K562 (cell line): ENCODE results near the gene SPATS2L. TPM values are rescaled to one million over a fixed set of nuclear protein-coding genes. Genes with fewer than 3 reads are reported as not detected.

Source experiments
- CBFA2T3 ChIP-seq: fragments of 450-650 bp; IDR thresholded peaks from 2 replicates; pipeline ENCODE4 v1.6.1; 2017
- CBFB ChIP-seq: sonication (generic); formaldehyde crosslinking; IDR thresholded peaks from 2 replicates; pipeline ENCODE4 v1.4.0; 2020; ENCODE audit warnings: mild to moderate bottlenecking, missing genetic modification reagents
- DPF2 ChIP-seq: fragments of 450-650 bp; IDR thresholded peaks from 2 replicates; pipeline ENCODE4 v1.6.1; 2016
- ELF1 ChIP-seq: fragments of 200-800 bp; sonication (Bioruptor generic); IDR thresholded peaks from 2 replicates; pipeline ENCODE4 v1.6.1; 2016; ENCODE audit warnings: missing genetic modification characterization, missing compliant biosample characterization
- EP300 ChIP-seq: IDR thresholded peaks from 2 replicates; pipeline ENCODE4 v1.6.1; 2012; ENCODE audit warnings: low read length, improper control_type of control experiment
- FOSL1 ChIP-seq: fragments of 200-800 bp; sonication (Bioruptor generic); conservative IDR thresholded peaks from 2 replicates; pipeline ENCODE4 v1.6.1; 2016; ENCODE audit warnings: missing genetic modification characterization, missing compliant biosample characterization
- FOXK2 ChIP-seq, 2 experiments: fragments of 450-650 bp; IDR thresholded peaks in 1 of 2; conservative IDR thresholded peaks in 1 of 2; 2 replicates each; pipeline ENCODE4 v1.6.1; 2016; ENCODE audit warnings: low read depth in 2 of 2, mild to moderate bottlenecking in 1 of 2
- MBD2 ChIP-seq: sonication (generic); IDR thresholded peaks from 2 replicates; pipeline ENCODE4 v1.6.1; 2016; ENCODE audit warnings: low read depth, borderline replicate concordance
- MEIS2 ChIP-seq: fragments of 450-650 bp; IDR thresholded peaks from 2 replicates; pipeline ENCODE4 v1.6.1; 2014; ENCODE audit warnings: mild to moderate bottlenecking; ENCODE audit not compliant: partially characterized antibody
- NFE2L1 ChIP-seq: fragments of 450-650 bp; IDR thresholded peaks from 2 replicates; pipeline ENCODE4 v1.6.1; 2016; ENCODE audit warnings: missing genetic modification characterization, low read depth, mild to moderate bottlenecking, missing compliant biosample characterization, moderate library complexity, borderline replicate concordance
- SNRNP70 ChIP-seq: fragments of 200-400 bp; formaldehyde crosslinking; optimal IDR thresholded peaks from 2 replicates; pipeline ENCODE3; 2017; ENCODE audit warnings: low read depth, low read length
- TEAD2 ChIP-seq: fragments of 450-650 bp; IDR thresholded peaks from 2 replicates; pipeline ENCODE4 v1.6.1; 2016; ENCODE audit warnings: missing genetic modification characterization, control low read depth, missing compliant biosample characterization
- ZHX1 ChIP-seq: fragments of 150-350 bp; conservative IDR thresholded peaks from 2 replicates; pipeline ENCODE4 v1.6.1; 2014; ENCODE audit warnings: low read length
- ZNF316 ChIP-seq: fragments of 450-650 bp; IDR thresholded peaks from 2 replicates; pipeline ENCODE4 v1.6.1; 2016
- ZNF407 ChIP-seq: fragments of 450-650 bp; IDR thresholded peaks from 2 replicates; pipeline ENCODE4 v1.6.1; 2016; ENCODE audit warnings: low read depth
- ZNF444 ChIP-seq: fragments of 250-450 bp; sonication (Bioruptor Pico); IDR thresholded peaks from 2 replicates; pipeline ENCODE4 v1.4.0; 2020; ENCODE audit warnings: mild to moderate bottlenecking, moderate library complexity
- polyA plus RNA-seq, 8 experiments: library from polyadenylated mRNA; depleted of rRNA in 4 of 8; stranded (reverse) in 5 of 8; unstranded in 3 of 8; fragments of >200 nt; fragmentation: Nextera tagmentation in 2 of 8; fragmentation: Illumina TruSeq in 1 of 8; extraction: Ambion mirVana in 2 of 8; extraction: Trizol in 1 of 8; gene quantifications; 2 replicates each; pipeline versions ENCODE4 v1.2.1 to v1.2.3, GENCODE V29; 2011 to 2014; ENCODE audit warnings: inconsistent platforms in 1 of 8, missing spikeins in 1 of 8
- total RNA-seq, 7 experiments: library from RNA; depleted of rRNA in 6 of 7; stranded (reverse); fragments of >200 nt in 6 of 7; fragmentation: Illumina TruSeq in 2 of 7; extraction: Trizol in 2 of 7; gene quantifications; 2 replicates each; pipeline versions ENCODE4 v1.2.1 to v1.2.3, GENCODE V29; 2011 to 2021; ENCODE audit warnings: low replicate concordance in 1 of 7

The SPATS2L gene
- total and polyA plus RNA-seq, 9 of the 15 experiments (the other 6 are each of a cell fraction or from before 2014, with no cell fraction given) = 11.3 to 41.5 (median 24.9) TPM

GRCh38 chr2:200367155-200367554, 60.7 kb downstream of the SPATS2L start (continued):
- no peak for TF ChIP-seq ZNF407
- TF ChIP-seq ELF1 (tag) = 0 out of 2 replicates have a peak, but pooled peaks have one; percentile 15
- TF ChIP-seq ZHX1 = no peak
- no peak for TF ChIP-seq SNRNP70
- no peak for TF ChIP-seq NFE2L1 (tag)
- peak; percentile 22 for TF ChIP-seq MEIS2
- peak; percentile 97 for TF ChIP-seq ZNF316
- TF ChIP-seq TEAD2 = no peak
- peak; percentile 18; the same call in 1 of the 2 replicates for TF ChIP-seq CBFA2T3
- peak; percentile 37; the same call in 1 of the 2 replicates for TF ChIP-seq MBD2
- TF ChIP-seq ZNF444 = no peak
- 0 out of 4 replicates have a peak, but pooled peaks of 1 of the 2 experiments have one; percentile 35 for TF ChIP-seq FOXK2 (conservative IDR thresholded peaks at IDR 0.05 in 1 of 2, IDR thresholded peaks at IDR 0.05 in 1 of 2; ENCODE audit: low read depth in 2 of 2)
- no peak for TF ChIP-seq CBFB
- peak; percentile 67 for TF ChIP-seq DPF2
- peak; percentile 80 for TF ChIP-seq FOSL1 (tag)
- TF ChIP-seq EP300 = peak; percentile 22; the same call in 1 of the 2 replicates
